ENCODE results near the gene CNBD2. TPM values are rescaled to one million over a fixed set of nuclear protein-coding genes. Genes with fewer than 3 reads are reported as not detected.
"Not testable (repeated sequence)": the region's sequence is repeated elsewhere in the genome, so short reads cannot be mapped to it uniquely, and the experiment has no call there.

CNBD2 gene
- total RNA-seq (2014; rRNA removed; shearing (Covaris generic)): 2.1 and 5.5 TPM in 2 replicates

DNA sequence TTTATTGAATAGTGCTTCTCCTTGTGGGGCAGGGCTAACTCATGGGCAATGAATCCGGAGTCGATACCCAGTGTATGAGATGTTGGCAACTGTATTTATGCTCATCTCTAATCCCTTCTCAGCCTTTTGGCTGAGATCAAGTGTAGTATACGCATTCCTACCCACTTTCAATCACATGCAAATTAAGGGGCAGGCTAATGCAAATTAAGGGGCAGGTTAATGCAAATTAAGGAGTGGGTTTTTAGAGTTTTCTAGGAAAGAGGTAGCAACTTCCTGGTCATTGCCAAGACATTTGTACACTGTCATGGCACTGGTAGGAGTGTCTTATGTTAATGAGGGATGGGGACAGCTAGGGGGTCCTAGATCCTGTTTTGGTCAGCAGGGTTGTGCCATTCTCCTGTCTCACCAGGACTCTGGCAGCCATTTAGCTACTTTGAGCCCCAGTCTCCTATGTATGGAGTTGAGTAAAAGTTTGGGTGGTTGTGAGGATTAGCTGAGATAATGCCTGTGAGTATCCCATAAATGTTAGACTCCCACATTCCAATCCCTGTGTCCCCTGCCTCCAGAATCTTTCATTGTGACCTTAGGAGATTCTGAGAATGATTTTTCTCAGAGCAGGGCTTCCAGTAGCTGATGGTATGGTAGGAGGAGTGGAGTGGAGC is at the start of gene CNBD2:
CNBD2 (plus strand) TSS at position 612 of the 662 bp plus-strand sequence. CDS start 173 bp downstream, outside the sequence.
- no peak for DNase-seq (ENCODE audit: low read depth)

DNA sequence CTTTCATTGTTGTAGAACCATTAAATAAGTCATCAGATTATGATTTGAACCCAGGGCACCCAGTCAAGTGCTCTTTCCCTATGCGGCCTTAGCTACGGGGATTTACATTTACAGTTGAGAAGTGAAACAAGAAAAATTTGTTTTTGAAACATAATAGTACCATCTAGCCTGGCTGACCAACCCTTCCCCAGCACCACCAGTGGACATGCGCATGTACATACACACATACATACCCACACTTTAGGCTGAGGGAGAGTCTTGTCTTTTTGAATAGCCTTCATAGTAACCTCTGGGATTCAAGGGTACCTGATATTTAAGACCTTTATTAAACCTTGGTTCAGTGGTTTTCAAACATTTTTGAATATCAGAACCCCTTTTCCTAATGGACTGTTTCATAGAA is 47.9 kb upstream of the CNBD2 start:
- DNase-seq (ENCODE audit: low read depth): no peak

DNA sequence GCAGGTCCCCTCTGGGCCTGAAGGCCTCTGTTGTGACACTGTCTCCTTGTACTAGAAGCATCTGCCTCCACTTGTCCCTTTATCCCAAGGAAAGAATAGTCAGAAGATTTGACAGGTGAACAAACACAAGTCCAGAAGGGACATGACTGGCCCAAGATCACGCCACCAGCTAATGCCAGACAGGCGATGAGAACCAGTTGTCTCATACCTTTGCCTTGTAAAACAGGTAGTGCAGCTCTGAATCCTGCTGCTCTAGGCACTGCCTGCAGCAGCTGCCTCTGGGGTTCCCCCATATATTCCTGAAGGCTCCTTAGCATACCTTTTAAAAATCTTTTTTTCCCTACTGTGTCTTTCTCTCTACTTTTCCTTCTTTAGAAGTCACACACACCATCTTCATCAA is 39.1 kb upstream of the CNBD2 start:
- no peak for DNase-seq (ENCODE audit: low read depth)

DNA sequence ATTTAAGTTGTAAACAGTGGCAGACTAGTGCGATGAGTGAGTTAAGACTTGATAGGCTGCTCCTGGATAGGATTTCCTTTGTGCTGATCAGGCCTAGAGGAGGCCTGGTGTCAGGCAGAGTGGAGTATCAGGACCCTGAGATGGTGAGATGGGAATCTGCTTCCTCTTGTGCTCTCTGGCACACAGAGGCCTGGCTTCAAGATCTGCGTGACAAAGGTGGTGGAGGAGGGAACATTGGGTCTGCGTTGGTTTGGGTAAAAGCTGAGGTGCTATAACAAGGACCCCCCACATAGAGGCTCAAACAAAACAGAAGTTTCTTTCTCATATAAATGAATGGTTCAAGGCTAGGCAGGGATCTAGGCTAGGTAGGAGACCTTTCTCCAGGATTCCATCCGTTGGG is 34.3 kb upstream of the CNBD2 start:
- DNase-seq (ENCODE audit: low read depth): no peak

DNA sequence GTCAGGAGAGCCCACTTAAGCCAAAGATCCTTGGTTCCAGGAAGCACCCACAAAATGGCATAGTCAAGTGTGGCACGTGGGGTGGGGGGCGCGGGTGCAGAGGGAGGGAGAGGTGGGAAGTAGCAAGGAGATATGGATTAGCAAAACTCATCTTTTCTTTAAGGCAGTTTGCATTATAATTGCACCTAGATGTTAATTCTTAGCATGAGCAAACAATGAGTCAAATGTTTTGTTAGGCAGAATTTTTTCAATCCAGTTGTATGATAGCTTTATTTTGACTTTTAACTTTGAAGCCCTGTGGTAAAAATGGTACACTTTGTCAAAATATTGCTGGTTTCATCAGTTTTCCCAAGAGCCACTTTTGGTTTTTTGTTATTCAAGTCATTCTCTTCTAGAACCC is 29.1 kb upstream of the CNBD2 start:
- DNase-seq (ENCODE audit: low read depth): no peak

DNA sequence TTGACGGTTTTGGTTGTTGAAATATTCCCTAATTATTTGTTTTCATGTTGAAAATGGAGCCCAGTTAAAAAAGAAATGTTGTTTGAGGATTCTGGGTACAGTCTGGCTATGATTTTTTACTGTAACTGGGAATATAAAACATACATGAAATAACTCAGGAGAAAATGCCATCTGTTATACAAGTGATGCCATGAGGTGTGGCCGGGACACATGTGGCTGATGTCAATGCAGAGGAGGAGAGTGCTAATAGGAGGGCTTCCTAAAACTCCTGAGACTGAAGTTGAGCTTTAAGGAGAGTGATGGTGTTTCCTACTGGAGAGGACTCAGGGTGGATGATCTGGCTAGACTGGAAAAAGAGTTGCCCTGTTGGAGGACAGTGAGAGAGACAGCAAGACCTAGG is 26.8 kb upstream of the CNBD2 start:
- no peak for DNase-seq (ENCODE audit: low read depth)

DNA sequence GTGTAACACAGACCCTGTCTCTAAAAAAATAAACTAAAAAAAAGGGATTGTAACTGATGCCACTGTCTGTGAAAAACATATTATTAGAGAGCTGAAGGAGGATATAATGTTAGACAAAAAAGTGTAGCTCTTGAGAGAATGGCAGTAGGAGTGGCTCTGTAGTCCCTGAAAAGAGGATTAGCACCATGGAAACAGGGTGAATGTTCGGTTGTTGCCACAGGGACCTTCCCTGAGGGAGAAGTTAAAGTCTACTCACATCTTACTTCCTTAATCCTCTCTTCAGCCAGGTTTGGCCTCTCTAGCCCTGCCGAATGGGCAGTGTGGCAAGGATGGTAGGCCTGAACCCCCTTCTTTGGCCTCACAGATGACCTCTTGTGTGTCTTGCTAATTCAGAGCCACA is 26.1 kb upstream of the CNBD2 start:
- peak; percentile 9 for DNase-seq (ENCODE audit: low read depth)

DNA sequence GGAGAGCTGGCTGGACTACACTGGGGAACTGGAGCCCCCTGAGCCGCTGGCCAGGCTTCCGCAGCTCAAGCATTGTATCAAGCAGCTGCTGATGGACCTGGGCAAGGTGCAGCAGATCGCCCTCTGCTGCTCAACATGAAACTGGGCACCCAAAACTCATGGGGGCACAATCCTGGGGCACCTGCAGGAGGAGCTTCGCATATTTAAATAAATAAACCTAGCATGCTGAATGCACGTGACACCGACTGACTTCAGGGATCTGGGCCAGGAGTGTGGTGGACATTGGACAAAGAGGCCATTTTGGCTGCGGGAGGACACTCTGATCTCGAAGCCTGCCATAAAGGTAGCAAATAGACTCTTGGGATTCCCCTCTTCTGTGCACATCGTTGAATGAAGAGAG is 20.9 kb upstream of the CNBD2 start:
- peak; percentile 46 for DNase-seq (ENCODE audit: low read depth)

DNA sequence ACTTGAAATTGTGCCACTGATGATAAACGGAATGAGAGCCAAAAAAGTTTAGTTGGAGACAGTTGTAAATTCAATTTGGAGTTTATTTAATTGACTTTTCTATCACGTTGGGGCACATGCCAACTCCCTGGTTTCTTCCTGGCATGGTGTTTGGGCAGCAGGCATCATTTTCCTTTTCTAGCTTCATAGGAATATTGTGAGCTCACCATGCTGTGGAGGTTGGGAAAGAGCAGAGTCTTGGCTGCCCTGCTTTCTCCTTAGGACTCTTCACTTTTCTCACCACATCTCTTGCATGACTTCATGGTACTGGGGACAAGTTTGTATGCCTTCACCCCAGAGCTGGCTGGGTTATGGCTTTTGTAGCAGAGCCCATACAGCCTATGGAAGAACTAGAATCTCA is 20.5 kb upstream of the CNBD2 start:
- no peak for DNase-seq (ENCODE audit: low read depth)

DNA sequence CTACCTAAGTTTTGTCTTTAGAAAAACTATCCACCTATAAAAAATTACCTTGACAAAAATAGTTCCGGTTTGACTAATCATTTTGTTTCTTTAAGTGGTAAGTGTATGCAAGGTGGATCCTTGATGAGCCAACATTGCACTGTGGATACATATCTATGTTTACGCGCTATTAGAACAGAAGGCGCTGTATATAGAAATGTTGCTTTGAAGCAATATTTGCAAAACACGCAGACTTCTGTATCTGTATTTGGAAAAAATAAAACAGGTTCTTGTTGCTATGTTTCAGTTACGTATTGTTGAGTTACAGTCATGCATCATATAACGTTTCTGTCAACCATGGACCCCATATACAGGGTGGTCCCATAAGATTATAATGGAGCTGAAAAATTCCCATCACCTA is 18.3 kb upstream of the CNBD2 start:
- no peak for DNase-seq (ENCODE audit: low read depth)

DNA sequence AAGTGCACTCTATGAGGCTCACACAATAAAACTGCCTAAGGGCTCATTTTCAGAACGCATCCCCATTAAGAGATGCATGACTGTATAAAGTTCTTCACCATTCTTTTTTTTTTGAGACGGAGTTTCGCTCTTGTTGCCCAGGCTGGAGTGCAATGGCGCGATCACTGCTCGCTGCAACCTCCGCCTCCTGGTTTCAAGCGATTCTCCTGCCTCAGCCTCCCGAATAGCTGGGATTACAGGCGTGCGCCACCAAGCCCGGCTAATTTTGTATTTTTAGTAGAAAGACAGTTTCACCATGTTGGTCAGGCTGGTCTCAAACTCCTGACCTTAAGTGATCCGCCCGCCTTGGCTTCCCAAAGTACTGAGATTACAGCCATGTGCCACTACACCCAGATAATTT is 16.3 kb upstream of the CNBD2 start:
- not testable (repeated sequence) for DNase-seq (ENCODE audit: low read depth)

DNA sequence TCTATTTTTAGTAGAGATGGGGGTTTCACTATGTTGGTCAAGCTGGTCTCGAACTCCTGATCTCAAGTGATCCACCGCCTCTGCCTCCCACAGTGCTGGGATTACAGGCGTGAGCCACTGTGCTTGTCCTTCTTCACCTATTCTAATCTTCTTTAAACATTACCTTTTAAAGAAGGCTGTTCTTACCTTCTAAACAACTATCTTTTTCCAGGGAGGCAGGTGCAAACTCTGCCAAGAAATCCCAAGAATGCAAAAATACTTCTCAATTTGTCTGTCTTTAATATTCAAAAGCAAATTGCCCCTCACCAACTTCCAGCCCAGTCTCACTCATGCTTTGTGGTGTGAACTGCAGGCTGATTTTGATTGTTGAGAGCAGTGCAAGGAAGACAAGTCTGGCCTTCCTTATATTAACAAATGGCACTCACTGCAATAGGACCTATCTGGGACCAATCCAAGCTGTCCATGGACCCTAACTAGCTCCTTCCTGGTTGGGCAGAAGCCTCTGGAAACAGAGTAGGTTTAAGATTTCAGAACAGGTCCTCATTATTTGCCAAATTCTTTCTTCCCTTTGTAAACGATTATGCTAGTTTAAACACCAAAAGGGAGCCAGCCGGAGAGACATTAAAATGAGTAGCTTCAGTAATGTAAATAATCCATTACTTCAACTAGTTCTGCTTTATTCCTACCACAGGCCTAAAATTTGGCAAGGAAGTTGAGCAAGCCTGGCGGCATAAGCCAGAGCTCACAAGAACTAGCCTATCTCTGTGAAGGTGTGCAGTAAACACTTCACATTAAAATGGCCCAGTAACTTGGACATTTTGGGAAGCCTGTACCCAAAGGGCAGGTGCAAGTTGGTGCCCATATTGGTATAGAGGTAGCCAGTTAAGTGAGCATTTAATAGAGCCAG is 15.7 kb upstream of the CNBD2 start:
- DNase-seq (ENCODE audit: low read depth): peak; percentile 53

DNA sequence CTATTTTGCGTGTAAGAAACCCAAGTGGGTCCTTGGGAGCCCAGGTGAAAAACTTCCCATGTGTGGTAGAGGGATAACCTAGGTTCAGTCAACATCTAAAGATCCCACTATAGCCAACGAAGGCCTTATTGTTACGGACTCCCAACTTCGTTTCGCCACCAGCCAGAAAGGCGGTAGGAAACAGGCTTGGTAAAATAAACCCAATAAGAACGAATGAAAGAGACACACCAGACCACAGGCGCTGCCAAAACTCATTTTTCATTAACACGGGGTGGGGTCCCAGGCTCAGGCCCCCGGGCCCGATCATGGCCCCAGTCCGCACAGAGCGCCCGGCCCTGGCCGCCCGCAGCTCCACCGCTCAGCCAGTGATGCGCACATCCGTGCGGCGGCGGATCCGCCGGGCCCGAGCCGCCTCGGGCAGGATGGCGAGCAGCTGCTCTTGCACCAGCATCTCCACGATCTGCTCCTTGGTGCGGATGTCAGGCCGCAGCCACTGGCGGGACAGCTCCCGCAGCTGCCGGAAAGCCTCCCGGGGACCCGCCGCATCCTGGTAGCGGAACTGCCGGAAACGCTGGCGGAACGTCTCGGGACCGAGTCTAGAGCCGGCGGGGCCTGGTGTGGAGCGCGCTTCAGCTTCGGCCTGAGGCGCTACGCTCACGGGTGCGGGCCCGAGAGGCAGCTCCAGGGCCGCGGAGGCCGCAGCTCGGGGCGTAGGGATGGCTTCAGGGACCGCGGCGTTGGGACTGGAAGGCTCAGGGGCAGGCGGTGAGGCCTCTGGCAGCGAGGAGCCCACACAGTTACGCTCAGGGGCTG is 14.8 kb upstream of the CNBD2 start:
- DNase-seq (ENCODE audit: low read depth): peak; percentile 54

DNA sequence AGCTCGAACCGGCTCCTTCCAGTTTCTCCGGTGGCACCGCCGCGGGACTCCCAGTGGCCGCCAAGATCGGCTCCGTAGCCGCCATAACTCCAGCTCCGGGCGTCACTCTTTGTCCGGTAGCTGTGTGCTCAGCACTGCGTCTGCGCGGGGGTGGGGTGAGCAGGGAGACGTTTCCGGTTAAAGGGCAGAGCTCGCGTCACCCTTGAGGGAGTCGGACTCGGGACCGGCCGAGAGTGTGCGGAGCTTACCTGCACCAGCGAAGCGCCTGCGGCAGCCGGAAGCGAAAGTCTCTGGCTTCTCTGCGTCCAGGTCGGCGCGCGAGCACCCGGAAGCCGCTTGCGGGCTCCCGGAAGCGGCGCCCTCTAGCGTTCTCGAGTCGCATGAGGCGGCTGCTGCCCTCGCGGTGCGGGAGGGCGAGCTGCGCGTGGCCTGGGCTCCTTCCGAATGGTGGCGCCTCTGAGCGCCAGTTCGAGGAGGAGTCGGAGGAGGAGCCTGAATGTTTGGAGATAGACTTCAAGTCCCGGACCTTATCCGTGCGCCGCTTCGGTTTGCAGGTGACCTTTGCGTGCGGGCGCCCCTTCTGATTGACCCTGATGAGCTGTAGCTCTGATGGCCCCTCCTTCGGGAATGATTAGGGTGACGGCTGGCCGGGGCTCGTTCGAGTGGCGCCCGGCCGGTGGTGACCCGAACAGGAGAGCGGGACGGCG is 14.0 kb upstream of the CNBD2 start, which contains the start of gene SCAND1:
SCAND1 (minus strand) TSS at position 303 of the 707 bp plus-strand sequence; CDS start at position 85, 218 bp downstream.
- DNase-seq (ENCODE audit: low read depth): peak; percentile 99

DNA sequence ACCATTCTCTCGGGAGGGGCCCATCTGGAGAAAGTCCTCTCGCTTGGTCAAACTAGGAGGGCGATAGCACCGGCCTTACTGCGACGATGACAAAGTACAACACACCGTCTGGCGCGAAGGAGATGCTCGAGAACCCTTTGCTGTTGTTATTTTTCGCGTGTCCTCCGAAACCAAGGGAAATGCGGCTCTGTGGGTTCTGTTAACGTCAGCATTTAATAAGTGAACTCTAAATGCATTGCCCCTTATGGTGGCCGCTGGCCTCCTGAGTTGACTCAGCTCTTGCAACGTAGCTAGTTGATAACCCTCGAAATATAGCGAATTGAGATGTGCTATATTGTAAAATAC is 13.5 kb upstream of the CNBD2 start:
- peak; percentile 59 for DNase-seq (ENCODE audit: low read depth)

DNA sequence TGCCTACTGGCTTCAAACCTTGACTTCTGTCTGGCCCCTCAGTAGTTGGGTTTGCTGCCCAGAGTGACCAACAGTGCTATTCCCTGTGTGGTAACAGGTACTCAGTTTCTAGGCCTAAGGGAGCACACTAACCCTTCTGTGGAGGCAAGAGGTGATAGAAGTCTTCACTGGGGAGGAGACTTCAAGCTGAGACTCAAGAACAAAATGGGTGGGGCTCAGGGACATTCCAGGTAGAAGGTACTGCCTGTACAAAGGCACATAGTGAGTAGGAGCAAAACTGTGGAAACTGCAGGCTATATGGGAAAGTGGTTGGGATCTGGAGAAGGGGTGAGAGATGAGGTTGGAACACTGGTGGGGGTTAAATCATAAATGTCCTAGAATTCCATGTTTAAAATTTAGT is 11.8 kb upstream of the CNBD2 start:
- DNase-seq (ENCODE audit: low read depth): no peak

DNA sequence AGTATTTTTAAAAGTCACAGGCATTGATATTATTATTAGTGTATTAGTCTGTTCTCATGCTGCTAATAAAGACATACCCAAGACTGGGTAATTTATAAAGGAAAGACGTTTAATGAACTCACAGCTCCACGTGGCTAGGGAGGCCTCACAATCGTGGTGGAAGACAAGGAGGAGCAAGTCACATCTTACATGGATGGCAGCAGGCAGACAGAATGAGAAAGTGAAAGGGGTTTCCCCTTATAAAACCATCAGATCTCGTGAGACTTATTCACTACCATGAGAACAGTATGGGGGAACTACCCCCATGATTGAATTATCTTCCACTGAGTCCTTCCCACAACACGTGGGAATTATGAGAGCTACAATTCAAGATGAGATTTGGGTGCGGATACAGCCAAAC is 9.1 kb upstream of the CNBD2 start:
- DNase-seq (ENCODE audit: low read depth): not testable (repeated sequence)

DNA sequence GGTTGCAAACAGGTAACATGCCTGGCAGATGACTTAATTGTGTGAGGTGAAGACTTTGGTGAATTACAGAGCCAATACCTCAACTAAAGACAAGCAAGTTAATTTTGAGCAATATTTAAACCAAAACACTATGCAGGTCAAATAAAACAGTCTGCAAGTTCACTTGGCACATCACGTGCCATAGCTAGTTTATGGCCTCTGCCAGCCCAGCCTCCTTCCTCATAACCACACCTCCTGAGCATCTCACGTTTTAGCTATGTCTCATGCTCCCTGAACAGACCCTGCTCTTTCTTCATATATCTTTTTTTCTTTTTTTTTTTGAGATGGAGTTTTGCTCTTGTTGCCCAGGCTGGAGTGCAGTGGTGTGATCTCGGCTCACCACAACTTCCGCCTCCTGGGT is 4.5 kb upstream of the CNBD2 start:
- DNase-seq (ENCODE audit: low read depth): no peak

DNA sequence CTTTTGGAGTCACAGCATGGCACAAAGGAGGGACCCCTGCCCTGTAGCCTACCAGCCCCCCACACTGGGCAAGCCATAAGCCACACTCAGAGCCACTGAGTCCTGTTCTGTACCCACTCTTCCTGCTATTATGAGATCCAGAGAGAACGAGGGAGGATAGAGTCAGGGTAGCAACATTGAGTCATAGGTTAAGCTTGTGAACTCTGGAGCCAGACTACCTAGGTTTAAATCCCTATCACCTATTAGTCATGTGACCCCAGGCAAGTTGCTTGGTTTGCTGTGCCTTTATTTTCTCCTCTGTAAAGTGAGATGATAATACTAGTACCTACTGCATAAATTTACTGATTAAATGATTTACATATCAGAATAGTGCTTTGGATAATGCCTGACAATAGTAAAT is 540 bp downstream of the CNBD2 start:
- peak; percentile 63 for DNase-seq (ENCODE audit: low read depth)

DNA sequence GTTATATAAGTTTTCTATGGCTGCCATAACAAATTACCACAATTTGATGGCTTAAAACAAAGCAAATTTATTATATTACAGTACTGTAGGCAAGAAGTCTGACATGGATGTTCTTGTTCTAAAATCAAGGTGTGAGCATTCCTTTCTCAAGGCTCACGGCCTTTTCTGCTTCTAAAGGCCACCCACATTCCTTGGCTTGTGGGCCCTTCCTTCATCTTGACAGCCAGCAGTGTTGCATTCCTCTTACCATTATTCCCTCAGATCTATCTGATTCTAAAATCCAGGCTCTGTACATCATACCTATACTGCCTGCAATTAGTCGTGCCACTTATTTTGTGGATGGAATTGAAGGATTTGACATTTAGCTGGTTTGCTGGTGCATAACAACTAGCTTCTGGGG is 3.6 kb downstream of the CNBD2 start:
- no peak for DNase-seq (ENCODE audit: low read depth)

DNA sequence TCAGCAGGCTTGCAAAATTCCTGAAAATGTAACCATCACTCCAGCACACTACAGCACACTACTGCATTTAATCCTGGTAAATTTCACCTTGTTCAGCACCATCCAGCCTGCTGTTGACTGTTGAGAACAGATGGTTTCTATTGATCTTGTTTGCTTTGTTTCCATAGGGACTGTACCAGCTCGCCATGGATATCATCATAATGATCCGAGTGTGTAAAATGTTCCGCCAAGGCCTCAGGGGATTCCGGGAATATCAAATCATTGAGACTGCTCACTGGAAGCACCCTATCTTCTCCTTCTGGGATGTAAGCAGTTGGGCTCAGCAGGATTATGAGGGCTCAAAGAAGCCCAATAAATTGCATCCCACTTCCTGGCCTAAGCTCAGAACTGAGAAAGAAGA is 4.1 kb downstream of the CNBD2 start:
- DNase-seq (ENCODE audit: low read depth): peak; percentile 20

DNA sequence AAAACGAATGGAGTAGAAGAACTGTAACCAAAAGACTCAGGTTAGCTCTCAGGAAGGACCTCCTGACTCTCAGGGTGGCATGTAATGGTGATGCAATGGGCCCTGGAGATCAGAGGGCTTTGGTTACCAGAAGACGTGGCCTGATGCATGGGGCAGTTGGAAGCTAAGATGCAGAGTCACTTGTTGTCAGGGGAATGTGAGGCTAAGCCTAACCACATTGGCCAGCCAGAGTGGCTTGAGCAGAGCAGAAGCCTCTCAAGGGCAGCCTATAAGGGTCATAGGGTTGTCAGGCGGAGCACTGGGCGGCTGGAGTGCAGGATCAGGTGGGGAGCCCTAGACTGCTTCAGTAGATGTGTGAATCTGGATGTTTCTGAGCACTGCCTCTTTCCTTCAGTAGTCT is 5.9 kb downstream of the CNBD2 start:
- DNase-seq (ENCODE audit: low read depth): no peak
